Skeletal muscle tissue (tissue), 4 donors: ENCODE results near the gene PALLD. TPM values are rescaled to one million over a fixed set of nuclear protein-coding genes. Genes with fewer than 3 reads are reported as not detected.

Experiments used
- H3K27ac ChIP-seq: one replicate; pipeline ENCODE4 v1.7.0; 2013; ENCODE audit warnings: mild to moderate bottlenecking, low read depth, low read length, inconsistent platforms
- H3K27me3 ChIP-seq, 3 donors: one replicate each; pipeline ENCODE4 v1.7.0; 2013; ENCODE audit warnings: low read length in 3 of 3; ENCODE audit not compliant: control insufficient read depth in 3 of 3, insufficient read depth in 3 of 3
- H3K36me3 ChIP-seq, 3 donors: one replicate each; pipeline ENCODE4 v1.7.0; 2013; ENCODE audit warnings: low read length in 3 of 3; ENCODE audit not compliant: control insufficient read depth in 3 of 3, insufficient read depth in 3 of 3
- H3K4me1 ChIP-seq, 3 donors: one replicate each; pipeline ENCODE4 v1.7.0; 2013; ENCODE audit warnings: low read length in 3 of 3, mild to moderate bottlenecking in 3 of 3; ENCODE audit not compliant: control insufficient read depth in 3 of 3, insufficient read depth in 3 of 3
- H3K4me3 ChIP-seq, 3 donors: one replicate each; pipeline ENCODE4 v1.7.0; 2013; ENCODE audit warnings: low read length in 3 of 3
- H3K9ac ChIP-seq, 3 donors: one replicate each; pipeline ENCODE4 v1.7.0; 2013; ENCODE audit warnings: low read length in 3 of 3, mild to moderate bottlenecking in 3 of 3, moderate library complexity in 2 of 3, low read depth in 1 of 3
- H3K9me3 ChIP-seq, 3 donors: one replicate each; pipeline ENCODE4 v1.7.0; 2013; ENCODE audit warnings: low read length in 3 of 3; ENCODE audit not compliant: control insufficient read depth in 3 of 3
- total RNA-seq: library from RNA; depleted of rRNA; stranded (reverse); fragments of >200 nt; gene quantifications from one replicate; pipeline ENCODE4 v1.2.3, GENCODE V29; 2014
- donor health status: Osteomylitis.

The PALLD gene
- total RNA-seq, 1 donor from 2014 or later = 140 TPM

DNA sequence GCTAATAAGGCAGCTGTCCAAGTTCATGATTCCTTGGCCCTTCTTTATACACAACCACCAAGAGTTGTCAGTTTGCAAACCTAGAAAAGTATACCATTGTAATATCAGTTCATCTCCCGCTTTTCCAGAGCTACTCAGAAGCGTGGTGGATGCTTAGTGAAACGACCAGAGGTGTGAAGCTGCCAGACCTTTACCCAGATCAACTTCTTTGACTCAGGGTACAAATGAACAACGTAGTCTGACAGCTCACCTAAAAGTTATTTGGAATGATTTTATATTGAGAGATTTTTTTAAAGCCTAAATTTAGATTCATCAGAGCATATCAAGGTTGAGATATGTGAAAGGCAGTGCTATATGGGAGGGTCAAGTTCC is 343.5 kb downstream of the PALLD start:
- H3K27me3 ChIP-seq = no peaks in the 10 kb centered on the region
- H3K9me3 ChIP-seq = no peaks in the 10 kb centered on the region
- no peak overlapping the region for H3K4me3 ChIP-seq
- H3K4me1 ChIP-seq = peaks cover 24 to 34% (median 33%) of the 10 kb centered on the region in 3 donors
- H3K27ac ChIP-seq = no peak overlapping the region
- H3K36me3 ChIP-seq = no peaks in the 10 kb centered on the region
- H3K9ac ChIP-seq = no peak overlapping the region

DNA sequence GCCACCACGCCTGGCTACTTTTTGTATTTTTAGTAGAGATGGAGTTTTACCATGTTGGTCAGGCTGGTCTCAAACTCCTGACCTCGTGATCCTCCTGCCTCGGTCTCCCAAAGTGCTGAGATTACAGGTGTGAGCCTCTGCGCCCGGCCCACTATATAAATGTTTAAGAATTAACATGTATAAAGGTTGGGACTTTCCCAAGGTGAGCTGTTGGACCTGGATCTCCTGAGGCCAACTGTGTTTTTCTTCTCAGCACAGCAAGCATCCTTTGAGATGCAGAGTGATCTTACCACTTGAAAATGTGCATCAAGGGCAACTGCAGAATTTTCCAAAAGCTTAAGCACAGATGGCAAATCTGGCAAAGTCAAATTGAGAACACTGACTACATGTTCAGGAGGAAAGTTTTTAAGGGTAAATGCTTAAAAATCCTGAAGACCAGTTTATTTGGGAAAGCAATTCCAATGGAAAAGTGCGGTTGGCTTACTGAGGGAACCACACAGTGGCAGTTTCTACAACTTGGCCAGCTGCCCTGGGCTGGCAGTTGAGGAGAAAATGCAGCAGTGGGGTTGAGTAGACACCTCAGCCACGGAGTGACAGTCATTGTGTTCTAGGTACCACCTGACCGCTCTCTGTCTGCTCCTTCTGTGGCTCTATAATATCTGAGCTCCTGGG is 344.3 kb downstream of the PALLD start:
- Histone ChIP-seq H3K9ac (no peak overlapping the region), H3K4me3 (no peak overlapping the region), H3K4me1 (peaks cover 24 to 40% (median 30%) of the 10 kb centered on the region in 3 donors), H3K27ac (no peak overlapping the region), H3K27me3 (no peaks in the 10 kb centered on the region), H3K9me3 (no peaks in the 10 kb centered on the region), H3K36me3 (no peaks in the 10 kb centered on the region)

DNA sequence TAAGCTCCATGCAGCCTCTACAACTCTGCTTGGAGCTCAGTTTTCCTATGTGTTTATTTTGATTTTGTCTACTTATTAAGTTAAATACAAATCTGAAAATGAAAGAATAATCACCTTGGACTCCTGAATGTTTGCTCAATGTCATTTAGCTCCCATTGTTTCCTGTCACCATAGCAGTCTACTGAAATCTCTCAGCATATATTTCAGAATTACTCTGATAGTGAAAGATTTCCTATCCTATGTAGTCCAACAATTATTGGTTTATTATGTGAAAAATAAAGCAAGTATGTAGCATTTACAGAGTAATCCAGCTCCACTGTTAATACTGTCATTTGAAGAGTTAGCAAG is 344.8 kb downstream of the PALLD start:
- Histone ChIP-seq H3K9me3 (no peaks in the 10 kb centered on the region), H3K27ac (no peak overlapping the region), H3K27me3 (no peaks in the 10 kb centered on the region), H3K36me3 (no peaks in the 10 kb centered on the region), H3K9ac (no peak overlapping the region), H3K4me3 (no peak overlapping the region), H3K4me1 (peaks cover 24 to 38% (median 30%) of the 10 kb centered on the region in 3 donors)

DNA sequence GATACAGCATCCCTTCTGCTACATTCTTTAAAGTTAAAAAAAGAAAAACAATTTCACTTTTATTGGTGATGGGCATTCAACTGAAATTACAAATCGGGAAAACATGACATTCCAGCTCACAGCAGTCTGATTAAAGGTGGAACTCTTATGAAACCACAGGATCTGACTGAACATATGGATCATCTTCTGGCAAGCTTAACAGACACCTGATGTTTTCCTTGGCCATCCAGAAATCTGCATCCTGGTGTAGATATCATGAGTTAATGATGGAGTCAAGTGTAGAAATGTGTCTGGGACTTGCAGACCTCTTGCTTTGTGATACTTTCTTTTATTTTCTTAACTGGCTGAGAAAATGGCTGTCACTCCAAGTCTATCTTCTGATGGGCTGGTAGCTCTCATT is 345.3 kb downstream of the PALLD start:
- Histone ChIP-seq H3K4me1 (peaks cover 24 to 34% (median 31%) of the 10 kb centered on the region in 3 donors), H3K9ac (no peak overlapping the region), H3K27me3 (no peaks in the 10 kb centered on the region), H3K27ac (no peak overlapping the region), H3K4me3 (no peak overlapping the region), H3K9me3 (no peaks in the 10 kb centered on the region), H3K36me3 (no peaks in the 10 kb centered on the region)

DNA sequence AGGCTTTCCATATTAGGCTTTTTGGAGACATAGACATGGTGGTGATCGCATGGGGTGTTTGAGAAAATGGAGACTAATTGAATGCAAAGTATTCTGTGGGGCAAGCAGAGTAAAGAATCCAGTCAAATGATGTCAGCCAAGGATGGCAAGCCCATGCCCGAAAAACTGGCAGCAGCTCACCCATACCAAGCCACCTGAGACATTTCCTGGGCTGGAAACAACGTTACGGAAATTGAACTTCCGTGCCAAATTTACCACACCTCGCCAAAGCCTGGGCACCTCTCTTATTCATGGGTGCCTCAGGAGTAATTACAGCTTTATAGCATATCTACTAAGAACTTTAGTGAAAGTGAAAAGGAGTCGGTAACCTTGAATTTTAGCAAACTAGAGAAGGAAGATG is 346.8 kb downstream of the PALLD start:
- Histone ChIP-seq H3K4me1 (peaks cover 26 to 38% (median 35%) of the 10 kb centered on the region in 3 donors), H3K27ac (peak overlapping the region; percentile 16), H3K9ac (no peak overlapping the region), H3K36me3 (no peaks in the 10 kb centered on the region), H3K27me3 (no peaks in the 10 kb centered on the region), H3K9me3 (no peaks in the 10 kb centered on the region), H3K4me3 (no peak overlapping the region)

DNA sequence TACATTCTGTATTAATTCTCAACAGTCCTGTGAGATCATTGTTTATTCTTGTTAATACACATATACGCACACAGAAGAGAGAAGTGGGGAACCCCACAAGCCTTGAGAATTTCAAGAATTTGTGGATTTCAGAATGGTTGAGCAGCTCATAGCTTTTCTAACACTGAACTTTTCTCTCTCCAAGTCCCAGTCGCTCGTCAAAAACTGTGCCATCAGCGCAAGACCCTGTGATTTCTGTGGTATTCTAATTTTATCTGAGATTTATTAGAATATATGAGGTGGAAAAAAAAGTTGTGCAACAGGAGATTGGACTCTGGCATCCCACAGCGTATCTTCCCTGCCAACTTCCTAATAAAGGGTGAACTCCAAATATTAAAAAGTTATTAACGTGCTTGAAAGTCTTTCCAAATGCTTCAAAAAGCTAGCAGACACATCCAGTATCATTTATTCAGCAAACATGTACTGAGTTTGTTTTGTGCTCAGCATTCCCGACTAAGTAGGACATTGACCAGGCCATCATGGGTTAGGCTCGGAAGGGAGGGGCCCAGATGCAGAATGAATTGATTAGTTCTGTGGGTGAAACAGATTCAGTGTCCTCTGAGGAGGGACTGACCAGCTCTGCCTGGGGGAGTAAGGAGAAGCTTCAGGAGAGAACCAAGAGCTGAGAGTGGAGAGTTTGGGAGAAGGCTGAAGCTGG is 347.6 kb downstream of the PALLD start:
- no peaks in the 10 kb centered on the region for H3K36me3 ChIP-seq
- H3K4me3 ChIP-seq = no peak overlapping the region
- peak overlapping the region; percentile 37 for H3K27ac ChIP-seq
- peaks cover 31 to 44% (median 41%) of the 10 kb centered on the region in 3 donors for H3K4me1 ChIP-seq
- no peaks in the 10 kb centered on the region for H3K9me3 ChIP-seq
- no peak overlapping the region for H3K9ac ChIP-seq
- no peaks in the 10 kb centered on the region for H3K27me3 ChIP-seq

DNA sequence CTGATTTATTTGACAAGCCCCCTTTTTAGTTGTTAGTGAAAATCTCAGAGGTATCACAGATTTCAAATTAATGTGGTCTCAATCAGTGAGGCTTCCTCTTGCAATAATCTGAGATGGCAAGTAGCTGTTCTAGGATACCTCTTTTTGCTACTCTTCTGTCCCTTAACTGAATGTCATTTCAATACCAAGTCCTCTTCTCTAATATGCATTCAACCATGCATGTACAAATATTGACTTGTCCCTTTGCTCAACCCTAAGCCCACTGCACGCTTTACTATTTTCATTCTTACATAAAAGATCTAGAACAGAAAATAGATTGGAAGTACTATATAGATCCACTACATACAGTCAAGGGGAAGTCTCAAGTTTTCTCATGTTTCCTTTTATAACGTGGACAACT is 349.0 kb downstream of the PALLD start:
- H3K9ac ChIP-seq = no peak overlapping the region
- H3K4me3 ChIP-seq = no peak overlapping the region
- no peaks in the 10 kb centered on the region for H3K9me3 ChIP-seq
- H3K4me1 ChIP-seq = peaks cover 34 to 40% (median 36%) of the 10 kb centered on the region in 3 donors
- no peaks in the 10 kb centered on the region for H3K36me3 ChIP-seq
- H3K27me3 ChIP-seq = no peaks in the 10 kb centered on the region
- no peak overlapping the region for H3K27ac ChIP-seq

DNA sequence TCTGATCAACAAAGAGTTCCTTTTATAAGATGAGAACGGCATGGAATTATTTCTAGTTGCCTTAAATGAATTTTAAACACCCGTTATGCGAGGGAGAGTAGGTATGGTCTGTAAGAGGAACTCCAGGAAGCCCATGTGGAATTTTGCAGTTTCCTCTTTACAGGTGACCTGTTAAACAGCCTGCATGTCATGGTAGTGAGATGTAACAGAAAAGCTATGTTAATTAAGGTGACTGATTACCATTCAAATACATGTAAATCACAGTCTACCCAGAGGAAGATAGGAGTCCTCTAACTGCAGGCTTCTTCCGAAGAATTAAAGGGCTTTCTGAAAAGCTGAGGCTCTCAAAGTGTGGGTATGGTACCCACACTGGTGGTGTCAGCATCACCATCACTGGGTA is 349.6 kb downstream of the PALLD start:
- H3K9ac ChIP-seq = no peak overlapping the region
- H3K4me3 ChIP-seq = no peak overlapping the region
- H3K27me3 ChIP-seq = no peaks in the 10 kb centered on the region
- H3K4me1 ChIP-seq = peaks cover 31 to 37% (median 32%) of the 10 kb centered on the region in 3 donors
- no peaks in the 10 kb centered on the region for H3K36me3 ChIP-seq
- H3K9me3 ChIP-seq = no peaks in the 10 kb centered on the region
- no peak overlapping the region for H3K27ac ChIP-seq

DNA sequence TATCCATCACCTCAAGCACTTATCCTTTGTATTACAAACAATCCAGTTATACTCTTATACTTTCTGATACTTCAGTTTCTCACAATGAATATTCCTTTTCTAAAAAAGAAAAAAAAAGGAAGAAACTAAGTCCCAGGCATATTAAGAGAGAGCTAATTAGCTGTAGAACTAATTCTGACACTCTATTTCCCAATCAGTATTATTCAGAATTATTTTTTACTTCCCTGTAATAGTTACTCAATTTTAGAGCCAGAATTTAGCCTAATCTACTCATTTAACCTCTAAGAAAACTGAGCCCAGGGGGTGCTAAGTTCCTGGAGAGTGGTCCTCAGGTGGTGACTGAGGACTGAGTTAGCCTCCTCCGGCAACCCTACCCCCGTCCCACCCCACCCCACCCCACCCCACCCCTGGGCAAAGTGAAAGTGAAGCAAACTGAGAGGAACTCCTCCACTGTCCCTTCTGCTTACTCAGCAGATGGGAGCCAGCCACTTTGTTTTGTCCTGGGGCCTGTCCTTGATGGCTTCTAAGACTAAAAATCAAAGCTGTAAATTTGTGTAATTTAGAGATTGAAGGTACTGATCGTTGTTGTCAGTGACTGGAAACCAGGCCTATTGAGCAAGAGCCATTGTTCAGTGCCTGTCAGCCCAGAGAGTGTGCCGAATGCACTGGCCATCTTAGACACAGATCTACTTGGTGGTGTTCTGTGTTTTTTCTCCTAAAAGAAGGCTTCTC is 351.1 kb downstream of the PALLD start:
- no peaks in the 10 kb centered on the region for H3K27me3 ChIP-seq
- H3K9ac ChIP-seq = peak overlapping the region in 2 of 3 donors; percentile 34 to 47
- H3K36me3 ChIP-seq = no peaks in the 10 kb centered on the region
- peak overlapping the region; percentile 3 to 49 (median 30) for H3K4me3 ChIP-seq
- no peaks in the 10 kb centered on the region for H3K9me3 ChIP-seq
- peaks cover 26 to 31% (median 30%) of the 10 kb centered on the region in 3 donors for H3K4me1 ChIP-seq
- peak overlapping the region; percentile 67 for H3K27ac ChIP-seq
